DOHH2 (cell line): Measurements from ENCODE around the gene SLC44A5.

Experiments
- CTCF ChIP-seq: fragments of 200-600 bp; sonication (generic); IDR thresholded peaks from one replicate; pipeline ENCODE4 v1.5.1; 2014; ENCODE audit warnings: antibody characterized with exemption, mild to moderate bottlenecking, low read depth, low read length; ENCODE audit not compliant: poor library complexity, severe bottlenecking
- EZH2phosphoT487 ChIP-seq: fragments of 200-600 bp; sonication (generic); IDR thresholded peaks from 2 replicates; pipeline ENCODE4 v1.6.1; 2017; ENCODE audit warnings: borderline replicate concordance, mild to moderate bottlenecking, antibody characterized with exemption, low read length, moderate library complexity, mixed read lengths

GRCh38 chr1:75305061-75305460 is 305.9 kb downstream of the SLC44A5 start:
- TF ChIP-seq EZH2phosphoT487: no peak
- no peak for TF ChIP-seq CTCF
